Superior temporal gyrus (tissue), 1 donor: Measurements from ENCODE around the gene GPR183.

Source experiments
- DNase-seq: peaks from one replicate; pipeline ENCODE4 v3.0.0-alpha.2; 2016; ENCODE audit errors: extremely low spot score

The GPR183 gene, protein sequence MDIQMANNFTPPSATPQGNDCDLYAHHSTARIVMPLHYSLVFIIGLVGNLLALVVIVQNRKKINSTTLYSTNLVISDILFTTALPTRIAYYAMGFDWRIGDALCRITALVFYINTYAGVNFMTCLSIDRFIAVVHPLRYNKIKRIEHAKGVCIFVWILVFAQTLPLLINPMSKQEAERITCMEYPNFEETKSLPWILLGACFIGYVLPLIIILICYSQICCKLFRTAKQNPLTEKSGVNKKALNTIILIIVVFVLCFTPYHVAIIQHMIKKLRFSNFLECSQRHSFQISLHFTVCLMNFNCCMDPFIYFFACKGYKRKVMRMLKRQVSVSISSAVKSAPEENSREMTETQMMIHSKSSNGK

DNA sequence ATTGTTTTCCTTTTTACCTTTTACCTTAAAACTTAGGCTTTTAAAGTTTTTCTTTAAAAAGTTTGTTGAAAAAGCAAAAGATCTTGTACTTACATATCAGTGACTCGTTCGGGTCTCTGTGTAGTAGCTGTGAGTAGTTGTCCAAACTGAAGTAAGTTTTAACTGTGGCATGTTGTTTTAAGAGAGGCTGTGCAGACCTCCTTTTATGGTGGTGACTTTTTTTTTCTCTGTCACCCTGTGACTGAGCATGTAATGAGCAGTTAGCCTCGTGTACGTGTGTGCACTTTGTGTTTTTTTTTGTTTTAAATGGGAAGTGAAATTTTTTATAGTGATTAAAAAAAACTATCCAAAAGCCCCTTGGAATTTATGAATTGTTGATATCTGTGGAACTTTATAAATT is at the start of gene GPR183:
TSS of gene GPR183 (minus strand) at position 153 of the 400 bp plus-strand sequence. CDS start 11,254 bp downstream, outside the sequence.
- DNase-seq = no peak

DNA sequence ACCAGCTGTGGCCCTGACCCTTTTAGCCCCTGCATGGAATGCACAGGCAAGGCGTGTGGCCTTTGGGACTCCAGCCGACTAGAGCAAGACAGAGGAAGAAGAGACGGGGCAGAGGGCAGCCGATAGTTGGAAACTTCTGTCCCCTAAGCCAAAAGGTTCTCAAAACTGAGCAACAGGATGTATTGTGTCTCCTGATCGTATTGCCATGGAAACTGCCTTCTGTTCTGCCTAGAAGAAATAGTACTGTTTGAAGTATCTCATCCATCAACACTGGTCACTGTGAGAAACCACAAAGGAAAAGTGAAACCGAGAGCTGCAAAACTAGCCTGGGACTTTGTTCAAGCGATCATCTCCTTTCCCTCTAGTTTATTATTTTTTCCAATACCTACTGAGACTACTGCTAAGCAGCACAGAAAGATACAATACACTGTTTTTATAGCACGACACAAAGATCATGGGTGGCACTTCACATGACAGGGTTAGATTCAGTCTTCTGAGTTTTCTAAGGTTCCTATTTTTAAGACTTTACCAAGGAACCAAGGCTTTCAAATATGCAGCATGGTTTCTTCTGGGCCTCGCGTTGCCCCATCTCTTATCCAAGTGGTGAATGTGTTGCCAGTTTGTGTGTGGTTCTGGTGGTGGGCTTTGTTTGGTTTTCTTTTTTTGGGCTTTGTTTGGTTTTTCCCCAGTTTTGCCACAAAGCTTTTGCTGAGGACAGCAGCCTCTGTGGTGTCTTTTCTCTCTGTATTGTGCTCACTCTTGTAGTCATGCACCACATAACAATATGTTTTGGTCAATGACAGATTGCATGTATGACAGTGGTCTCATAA is 49.3 kb upstream of the GPR183 start:
- DNase-seq = peak; percentile 38

DNA sequence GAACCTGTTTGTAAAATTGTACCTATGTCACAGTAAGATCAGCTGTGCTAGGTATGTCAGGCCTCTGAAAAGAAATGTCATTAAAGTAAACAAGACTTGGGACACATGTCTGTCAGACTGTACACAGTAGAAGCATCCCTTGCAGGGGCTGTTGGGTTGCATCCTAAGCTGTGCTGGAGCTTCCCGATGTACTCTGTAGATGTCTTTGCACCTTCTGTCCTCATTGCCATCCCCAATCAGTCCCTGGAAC is 48.7 kb upstream of the GPR183 start:
- DNase-seq = no peak

DNA sequence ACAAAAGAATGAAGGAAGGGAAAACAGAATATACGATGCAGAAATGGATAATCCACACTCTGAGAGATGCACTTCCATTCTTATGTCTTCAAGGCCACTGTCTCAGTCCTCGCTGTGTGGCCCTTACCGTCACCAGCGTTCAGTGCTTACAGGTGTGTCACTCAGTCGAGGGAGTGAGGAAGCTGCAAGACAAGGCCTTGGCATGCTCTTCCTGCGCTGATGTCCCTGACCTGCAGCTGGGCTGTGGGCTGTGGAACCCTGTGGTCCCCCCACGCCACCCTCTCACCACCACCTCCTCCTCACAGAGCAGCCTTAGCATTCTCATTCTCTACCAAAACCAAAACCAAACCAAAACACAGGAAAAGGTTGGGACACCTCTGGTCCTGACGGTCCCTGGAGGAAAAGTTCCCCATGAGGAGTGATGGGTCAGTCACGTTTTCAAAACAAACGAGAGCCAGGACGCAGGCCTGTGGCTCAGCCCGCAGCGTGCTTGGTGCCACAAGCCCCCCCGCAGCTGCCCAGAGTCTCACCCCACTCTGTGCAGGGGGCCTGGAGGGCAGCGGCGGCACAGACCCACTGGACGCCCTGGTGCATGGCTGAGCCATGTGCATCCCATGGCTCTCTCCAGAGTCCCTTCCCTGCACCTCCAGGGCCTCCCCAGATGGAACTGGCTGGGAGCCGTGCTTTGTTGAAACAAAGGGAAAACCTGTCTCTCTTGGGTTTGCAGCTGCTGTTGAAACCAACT is 48.2 kb upstream of the GPR183 start:
- no peak for DNase-seq

DNA sequence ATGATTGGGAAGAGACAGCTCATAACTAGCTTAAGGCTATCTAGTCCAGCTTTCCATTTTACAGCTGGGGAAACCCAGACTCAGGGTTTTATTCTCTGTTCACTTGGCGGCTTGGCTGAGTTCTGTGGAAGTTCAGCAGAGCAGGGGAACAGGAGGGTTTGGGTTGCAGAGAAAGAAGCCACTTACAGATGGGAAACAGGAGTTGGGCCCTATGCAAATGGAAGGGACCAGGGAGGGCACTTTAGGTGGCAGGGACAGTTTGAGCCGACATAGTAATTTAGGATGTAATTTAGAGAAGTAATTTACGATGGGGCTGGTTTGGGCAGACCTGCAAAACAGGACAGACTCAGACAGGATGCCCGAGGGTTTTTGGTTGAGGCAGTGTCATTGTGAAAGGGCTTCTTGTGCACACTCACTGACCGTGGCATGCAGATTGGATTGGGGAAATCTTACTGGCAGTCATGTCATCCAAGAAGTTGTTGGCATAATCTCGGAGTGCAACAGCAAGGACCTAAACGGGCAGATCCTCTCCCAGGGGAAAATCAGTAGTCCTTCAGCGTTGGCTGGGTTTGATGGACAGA is 47.3 kb upstream of the GPR183 start:
- DNase-seq = no peak

DNA sequence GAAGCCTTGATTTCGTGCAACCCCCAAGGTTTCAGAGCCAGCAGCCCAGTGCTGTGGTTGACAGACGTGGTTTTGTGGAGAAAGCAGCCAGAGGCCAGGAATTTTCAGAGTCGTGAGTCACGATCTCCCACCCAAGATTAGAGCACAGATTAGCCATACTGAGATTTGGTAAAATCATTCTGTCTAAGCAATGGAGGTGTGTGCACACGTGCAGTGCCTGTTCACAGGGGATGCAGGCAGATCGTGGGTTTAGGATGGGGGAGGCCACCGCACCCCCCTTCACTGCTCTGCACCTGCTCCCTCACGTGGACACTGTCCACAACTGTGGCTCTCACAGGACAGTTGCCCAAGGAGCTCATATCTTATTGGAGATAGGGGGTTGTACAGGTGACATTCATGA is 46.6 kb upstream of the GPR183 start:
- DNase-seq = no peak

DNA sequence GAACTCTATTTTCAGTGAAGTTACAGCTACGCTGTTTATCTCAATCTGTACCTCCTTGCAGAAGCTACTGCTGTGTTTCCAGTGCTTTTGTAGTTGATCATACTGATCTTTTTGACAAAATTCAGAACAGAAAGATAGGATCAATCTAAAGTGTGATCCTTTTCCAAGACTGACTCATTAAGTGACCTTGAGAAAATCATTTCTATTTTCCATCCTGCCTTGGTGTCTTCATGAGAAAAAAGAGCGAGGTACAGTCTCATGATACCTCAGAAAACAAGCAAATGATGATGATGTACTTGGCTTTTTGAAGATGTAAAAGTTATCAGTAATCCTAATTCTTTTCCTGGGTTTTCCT is 46.0 kb upstream of the GPR183 start:
- DNase-seq = no peak

DNA sequence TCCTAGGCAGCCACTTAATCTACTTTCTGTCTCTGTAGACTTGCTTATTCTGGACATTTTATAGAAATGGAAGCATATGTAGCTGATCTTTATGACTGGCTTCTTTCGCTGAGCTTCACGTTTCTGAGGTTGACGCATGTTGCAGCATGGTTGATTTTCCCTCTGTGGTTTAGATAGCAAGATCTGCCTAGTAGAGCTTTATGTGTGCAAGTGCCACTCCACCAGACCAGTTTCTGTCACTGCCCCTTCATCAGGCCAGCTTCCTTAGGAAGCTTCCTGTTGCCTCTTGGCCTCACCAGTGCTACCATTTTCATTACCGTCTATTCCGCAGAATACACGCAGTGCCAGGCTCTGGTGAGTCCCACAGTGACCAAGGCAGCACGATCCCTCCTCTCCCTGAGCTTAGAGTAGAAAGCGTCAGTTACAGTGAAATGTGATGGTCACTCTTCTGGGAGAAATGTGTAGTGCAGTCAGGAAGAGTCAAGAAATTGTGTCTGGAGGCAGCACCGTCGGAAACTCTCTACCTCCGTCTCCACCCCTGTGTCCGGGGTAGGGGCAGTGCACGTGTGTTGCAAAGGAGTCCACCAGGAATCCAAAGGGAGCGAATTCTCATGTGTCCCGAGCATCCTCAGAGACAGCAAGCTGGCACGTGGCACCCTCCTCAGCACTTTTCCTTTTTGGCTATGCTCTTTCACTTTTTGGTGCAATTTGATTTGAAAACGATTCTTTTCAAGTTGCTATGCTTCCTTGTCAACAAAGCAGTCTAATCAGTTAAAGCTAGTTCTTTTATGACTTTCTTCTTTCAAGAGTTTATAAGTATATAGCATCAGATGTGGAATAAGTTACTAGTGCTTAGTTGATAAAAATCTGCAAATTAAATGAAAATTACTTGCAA is 45.4 kb upstream of the GPR183 start:
- DNase-seq = no peak

DNA sequence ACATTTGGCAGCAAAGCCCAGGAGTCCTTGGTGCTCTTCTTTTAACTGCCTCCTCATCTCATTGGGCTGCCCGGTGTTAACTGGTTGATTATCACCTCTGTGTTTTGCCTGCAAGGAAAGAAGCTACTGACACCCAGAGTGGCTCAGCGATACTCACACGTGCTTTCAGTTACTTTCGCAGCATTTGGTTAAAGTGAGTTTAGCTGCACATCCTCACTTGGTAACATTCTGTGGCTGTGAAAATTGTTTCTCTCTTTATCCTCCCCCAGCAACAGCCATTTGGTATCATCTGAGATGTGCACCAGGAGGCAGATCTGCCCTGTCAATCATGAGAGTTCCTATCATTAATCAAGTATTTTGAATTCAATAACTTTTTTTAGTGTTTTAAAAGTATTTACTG is 44.6 kb upstream of the GPR183 start:
- DNase-seq = no peak

DNA sequence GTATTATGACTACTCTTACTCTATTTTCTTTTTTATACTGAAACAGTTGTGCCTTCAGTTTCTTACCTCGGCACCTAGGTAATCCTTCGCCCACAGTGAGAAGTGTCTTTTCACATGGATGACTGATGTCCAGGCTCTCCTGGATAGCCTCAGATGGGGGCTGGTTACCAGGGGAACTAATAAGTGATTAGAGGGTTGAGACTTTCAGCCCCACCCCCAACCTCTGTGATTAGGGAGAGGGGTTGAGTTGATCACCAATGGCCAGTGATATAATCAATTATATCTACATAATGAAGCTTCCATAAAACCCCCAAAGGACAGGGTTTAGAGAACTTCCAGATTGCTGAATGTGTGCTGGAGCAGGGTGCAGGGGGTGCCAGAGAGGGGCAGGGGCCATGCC is 43.0 kb upstream of the GPR183 start:
- DNase-seq = no peak

DNA sequence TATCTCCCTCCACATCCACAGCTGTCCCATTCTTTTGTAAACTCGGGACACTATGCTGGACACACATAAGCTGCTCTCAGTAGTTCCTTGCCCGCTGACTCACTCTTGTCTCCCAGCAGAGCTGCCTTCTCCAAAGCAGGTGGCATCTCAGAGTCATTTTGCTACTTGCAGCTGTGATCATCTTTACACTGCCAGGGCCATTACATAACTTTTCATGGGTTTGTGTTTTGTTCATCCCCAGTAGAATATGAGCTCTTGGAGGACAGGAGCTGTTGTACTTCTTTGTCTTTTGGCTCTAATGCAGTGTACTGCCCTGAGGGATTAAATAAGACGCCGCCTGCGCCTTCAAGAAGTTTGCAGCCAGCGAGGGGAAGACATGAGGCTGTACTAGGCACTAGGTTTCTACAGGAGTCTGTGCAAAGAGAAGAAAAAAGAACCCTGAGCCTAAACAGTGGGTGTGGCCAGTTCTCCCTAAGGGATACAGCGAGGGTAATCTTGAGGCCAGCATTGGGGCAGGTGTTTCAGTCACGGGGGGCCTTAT is 40.8 kb upstream of the GPR183 start:
- DNase-seq = peak; percentile 72

DNA sequence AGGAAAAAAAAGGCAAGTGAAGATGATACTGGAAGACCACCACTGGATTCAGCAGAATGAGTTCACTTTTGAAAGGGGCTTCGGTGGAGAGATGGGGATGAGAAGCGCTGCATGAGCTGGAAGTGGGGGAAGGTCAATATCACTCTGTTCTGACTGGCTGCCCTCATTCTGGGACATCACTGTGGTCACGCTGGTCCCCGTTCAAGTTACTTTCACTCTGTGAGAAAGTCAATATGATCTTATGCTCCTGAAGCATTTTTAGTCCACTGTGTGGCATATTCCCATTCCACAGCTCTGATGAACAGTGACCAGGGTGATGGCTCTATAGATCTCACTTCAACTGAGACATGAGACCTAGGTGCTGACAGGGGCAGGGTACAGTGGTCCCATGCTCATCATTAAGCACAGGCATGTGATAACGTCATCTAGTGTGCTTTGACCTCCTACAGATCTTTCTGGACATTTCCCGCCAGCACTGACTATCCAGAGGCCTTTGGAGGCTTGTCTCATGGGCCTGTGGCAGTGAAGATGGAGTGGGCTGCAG is 40.2 kb upstream of the GPR183 start:
- no peak for DNase-seq

DNA sequence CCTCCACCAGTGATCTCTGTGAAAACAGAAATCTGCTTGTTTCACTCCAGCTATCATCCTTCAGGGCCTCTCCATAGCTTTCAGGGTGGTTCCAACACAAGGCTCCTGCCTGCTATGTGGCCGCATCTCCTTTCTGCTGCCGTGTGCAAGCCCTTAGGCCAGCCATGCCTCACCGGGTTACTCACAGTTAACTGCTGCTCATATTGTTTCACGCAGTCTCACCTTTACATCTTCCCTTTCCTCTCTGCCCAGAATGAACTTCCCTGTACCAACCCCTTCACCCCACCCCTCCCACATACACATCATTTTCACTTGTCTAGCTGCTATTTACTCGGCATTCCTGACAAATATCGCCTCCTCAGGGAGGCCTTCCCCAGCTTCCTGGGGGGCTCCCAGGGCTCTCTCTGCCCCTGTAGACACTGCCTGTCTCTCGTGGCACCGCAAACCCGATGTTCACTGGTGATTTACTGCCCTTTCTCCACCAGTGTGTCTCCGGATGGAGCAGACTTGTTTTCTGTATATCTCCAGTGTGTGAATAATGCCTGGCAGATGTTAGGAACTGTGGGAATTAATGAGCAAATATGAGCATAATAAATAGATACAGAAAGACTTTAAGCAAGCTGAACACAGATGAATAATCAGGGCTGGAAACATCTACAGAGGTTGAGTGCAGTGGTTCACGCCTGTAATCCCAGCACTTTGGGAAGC is 39.3 kb upstream of the GPR183 start:
- DNase-seq = no peak

DNA sequence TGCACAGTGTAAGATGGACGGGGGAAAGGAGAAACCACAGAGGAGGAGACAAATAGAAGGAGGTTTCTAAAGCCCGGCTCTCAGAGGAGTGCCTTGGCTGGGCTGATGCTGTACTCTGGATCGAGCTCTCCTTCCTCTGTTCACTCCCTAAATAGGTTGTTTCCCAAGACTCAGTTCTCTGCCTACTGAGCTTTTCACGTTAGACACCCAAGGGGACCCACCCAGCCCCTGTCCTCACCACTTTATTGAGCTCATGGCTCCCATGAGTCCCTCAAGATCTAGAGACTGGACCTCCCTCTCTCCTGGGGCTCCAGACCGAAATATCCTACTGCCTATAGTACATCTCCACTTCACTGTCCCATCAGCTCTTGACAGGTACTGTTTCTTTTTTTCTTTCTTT is 38.1 kb upstream of the GPR183 start:
- no peak for DNase-seq

DNA sequence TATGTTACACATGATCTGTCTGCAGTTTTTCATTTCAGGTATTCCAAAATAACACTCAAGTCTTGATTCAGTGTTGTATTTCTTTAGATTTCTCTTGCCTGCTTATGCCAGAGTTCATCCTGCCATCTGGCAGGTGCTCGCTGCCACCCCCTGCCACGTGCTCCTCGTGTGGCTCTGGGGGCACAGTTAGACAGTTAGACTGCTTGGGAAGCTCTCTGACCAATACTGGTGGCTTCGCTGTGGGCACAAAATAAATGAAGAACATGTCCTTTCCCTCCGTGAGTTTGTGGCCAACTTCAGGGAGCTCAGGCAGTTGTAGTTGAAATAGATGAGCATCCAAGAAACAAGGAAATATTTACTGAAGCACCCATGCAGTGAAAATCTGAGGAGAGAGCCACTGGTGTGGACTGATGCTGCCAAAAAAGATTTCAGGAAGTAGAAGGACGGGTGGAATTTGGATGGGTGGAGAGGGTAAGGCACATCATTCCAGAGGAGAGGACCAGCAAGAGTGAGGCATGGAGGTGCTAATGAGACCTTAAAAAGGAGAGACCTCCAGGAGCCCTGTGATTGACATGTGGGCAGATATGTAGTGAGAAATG is 37.5 kb upstream of the GPR183 start:
- DNase-seq = no peak

DNA sequence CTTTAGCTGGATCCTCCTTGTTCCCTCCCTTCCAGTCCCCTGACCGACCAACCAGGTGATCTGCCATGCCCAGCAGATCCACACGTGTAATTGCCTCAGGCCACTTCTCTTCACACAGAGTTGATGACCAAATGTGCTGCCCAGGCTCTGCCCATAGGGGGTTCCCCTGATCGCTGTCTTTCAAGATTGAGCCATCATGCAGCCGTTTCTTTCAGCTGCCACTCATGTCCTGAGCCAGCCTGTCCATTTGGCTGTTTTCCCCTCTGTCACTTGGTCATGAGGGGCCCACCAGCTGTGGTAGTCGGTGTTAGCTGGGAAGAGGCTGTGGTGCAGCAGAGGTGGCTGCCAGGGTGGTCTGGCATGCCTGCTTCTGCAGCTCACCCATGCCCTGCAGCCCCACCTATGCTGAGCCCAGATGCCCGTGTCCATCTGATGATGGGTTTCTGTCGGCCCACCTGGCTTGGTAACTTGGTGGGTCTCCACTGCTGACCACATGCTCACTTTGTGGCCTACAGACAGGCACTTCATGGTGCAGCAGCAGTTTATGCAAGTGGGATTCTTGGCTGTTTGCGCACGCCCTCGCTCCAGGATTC is 35.6 kb upstream of the GPR183 start:
- DNase-seq = no peak

DNA sequence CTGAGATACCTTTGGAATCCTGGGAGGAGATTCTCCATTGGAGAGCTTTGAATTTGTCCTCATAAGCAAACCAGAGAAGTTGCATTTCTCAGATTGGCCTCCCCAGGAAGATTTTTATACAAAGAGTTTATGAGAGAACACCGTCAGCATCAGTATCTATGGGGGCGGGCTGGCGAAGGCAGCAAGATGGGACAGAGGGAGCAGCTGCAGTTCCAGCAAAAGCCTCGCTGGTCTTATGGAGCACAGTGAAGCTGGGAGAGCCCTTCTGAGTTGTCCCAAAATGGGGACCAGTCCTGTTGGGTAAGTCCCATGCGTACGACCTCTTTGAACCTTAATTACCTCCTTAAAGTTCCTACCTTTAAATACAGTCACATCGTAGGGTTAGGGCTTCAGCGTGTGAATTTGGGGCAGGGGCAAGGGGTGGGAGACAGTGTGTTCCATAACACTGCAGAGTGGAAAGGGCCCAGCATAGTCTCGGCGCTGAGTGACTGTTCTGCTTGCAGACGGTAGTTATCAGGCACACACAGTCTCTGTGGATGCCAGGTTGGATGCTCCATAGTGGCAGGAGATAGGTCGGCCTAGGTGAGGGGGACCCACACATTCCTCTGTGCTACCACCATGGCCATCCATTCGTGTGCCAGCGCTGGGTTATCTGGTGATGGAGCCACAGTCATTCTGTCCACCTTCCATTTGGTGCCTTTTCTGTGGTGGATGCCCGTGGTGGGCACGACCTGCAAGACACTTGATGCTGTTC is 34.9 kb upstream of the GPR183 start:
- no peak for DNase-seq

DNA sequence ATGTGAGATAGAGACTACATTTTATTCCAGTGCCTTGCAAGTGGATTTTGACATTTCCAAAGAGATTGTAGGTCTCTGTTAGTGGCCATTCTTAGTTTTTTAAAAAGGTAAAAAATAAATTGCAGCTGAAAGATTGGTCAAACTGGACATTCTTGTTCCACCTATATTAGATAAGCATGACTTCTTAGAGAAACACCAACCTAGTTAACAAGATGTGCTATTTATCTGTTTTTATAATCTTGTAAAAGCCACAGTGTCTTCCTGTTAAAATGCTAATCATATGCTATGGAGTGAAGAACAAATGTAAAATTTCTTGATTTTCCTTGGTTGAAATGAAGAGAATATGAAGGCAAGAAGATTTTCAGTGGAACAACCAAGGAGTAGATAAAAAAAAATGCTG is 33.4 kb upstream of the GPR183 start:
- no peak for DNase-seq
